Endothelial cell of umbilical vein (primary cell): ENCODE measurements around the gene ARRDC1. TPM values are rescaled to one million over a fixed set of nuclear protein-coding genes. Genes with fewer than 3 reads are reported as not detected.

ENCODE experiments used
- BruUV-seq: library from RNA; stranded (reverse); fragments of 400-500 nt; replicated peaks from 2 replicates; lab custom pipeline; 2021; lab: Mats Ljungman, UMichigan
- CTCF ChIA-PET: fragments of 300-600, 350-600 bp; sonication (Branson Sonifier 250); formaldehyde crosslinking; loops from one replicate; lab custom pipeline; 2021; ENCODE audit warnings: antibody characterized with exemption, inconsistent platforms; lab: Charles Lee
- POLR2A ChIA-PET: fragments of 300-600, 350-600 bp; sonication (Branson Sonifier 250); formaldehyde crosslinking; loops from one replicate; lab custom pipeline; 2021; ENCODE audit warnings: antibody characterized with exemption, inconsistent platforms; lab: Charles Lee
- DNase-seq: peaks from one replicate; pipeline ENCODE4 v3.0.0-alpha.2; 2011; ENCODE audit warnings: low read depth, low spot score
- FAIRE-seq: peaks from 2 replicates; lab custom pipeline; 2011; peaks lifted over from hg19 to GRCh38; lab: Jason Lieb, UNC
- H2AFZ ChIP-seq: 2 replicates; pipeline ENCODE4 v1.6.0; 2012; ENCODE audit warnings: low read depth, low read length, control low read depth, inconsistent platforms
- H3K27ac ChIP-seq: 2 replicates; pipeline ENCODE4 v1.5.1; 2011; ENCODE audit warnings: low read depth, mild to moderate bottlenecking, control low read depth, low read length, moderate library complexity; ENCODE audit not compliant: insufficient read depth
- H3K27me3 ChIP-seq, 2 experiments: 2 replicates each; pipeline versions ENCODE4 v1.6.0 to v1.6.1; 2011; ENCODE audit warnings: low read length in 2 of 2, mixed read lengths in 1 of 2; ENCODE audit not compliant: control insufficient read depth in 2 of 2, insufficient read depth in 2 of 2
- H3K36me3 ChIP-seq, 2 experiments: 2 replicates in 1 of 2; 3 replicates in 1 of 2; pipeline ENCODE4 v1.5.1; 2011; ENCODE audit warnings: low read length in 2 of 2, mild to moderate bottlenecking in 1 of 2, moderate library complexity in 1 of 2; ENCODE audit not compliant: control insufficient read depth in 2 of 2, insufficient read depth in 2 of 2; ENCODE audit errors: extremely low read depth in 1 of 2
- H3K4me1 ChIP-seq: 3 replicates; pipeline ENCODE4 v1.5.1; 2011; ENCODE audit warnings: mild to moderate bottlenecking, low read length; ENCODE audit not compliant: control insufficient read depth, insufficient read depth; ENCODE audit errors: extremely low read depth
- H3K4me2 ChIP-seq: 2 replicates; pipeline ENCODE4 v1.6.1; 2011; ENCODE audit warnings: low read length, control low read depth, mixed read lengths; ENCODE audit not compliant: insufficient read depth
- H3K4me3 ChIP-seq, 3 experiments: fragments of 200-600 bp in 1 of 3; sonication (generic), shearing (Covaris generic) in 1 of 3; replicated peaks in 1 of 3; 2 replicates each; pipeline ENCODE4 v1.5.1; 2011 to 2016; ENCODE audit warnings: control low read depth in 3 of 3, low read length in 3 of 3, mild to moderate bottlenecking in 2 of 3, inconsistent platforms in 1 of 3, low read depth in 1 of 3, moderate library complexity in 1 of 3; ENCODE audit not compliant: insufficient read depth in 1 of 3
- H3K79me2 ChIP-seq: 2 replicates; pipeline ENCODE4 v1.6.0; 2012; ENCODE audit warnings: low read length, inconsistent platforms; ENCODE audit not compliant: control insufficient read depth, insufficient read depth
- H3K9ac ChIP-seq: replicated peaks from 2 replicates; pipeline ENCODE3; 2011; ENCODE audit warnings: low read length, control low read depth; ENCODE audit not compliant: insufficient read depth; ENCODE audit errors: extremely low read depth
- H3K9me1 ChIP-seq: replicated peaks from 3 replicates; pipeline ENCODE4 v1.6.0; 2011; ENCODE audit warnings: mild to moderate bottlenecking, low read length; ENCODE audit not compliant: control insufficient read depth, insufficient read depth; ENCODE audit errors: extremely low read depth
- H3K9me3 ChIP-seq: replicated peaks from 2 replicates; pipeline ENCODE4 v1.5.1; 2012; ENCODE audit warnings: low read length, inconsistent platforms; ENCODE audit not compliant: control insufficient read depth, insufficient read depth
- H4K20me1 ChIP-seq: replicated peaks from 2 replicates; pipeline ENCODE3; 2011; ENCODE audit warnings: mild to moderate bottlenecking, low read length; ENCODE audit not compliant: control insufficient read depth, insufficient read depth; ENCODE audit errors: extremely low read depth
- EZH2 ChIP-seq: IDR thresholded peaks from 2 replicates; pipeline ENCODE4 v1.6.1; 2012; ENCODE audit warnings: borderline replicate concordance, low read depth, mild to moderate bottlenecking, moderate library complexity, low read length, inconsistent platforms; ENCODE audit not compliant: severe bottlenecking
- FOS ChIP-seq: IDR thresholded peaks from 2 replicates; pipeline ENCODE4 v1.6.1; 2011; ENCODE audit warnings: mild to moderate bottlenecking, low read length, moderate library complexity, borderline replicate concordance; ENCODE audit not compliant: insufficient read depth
- JUN ChIP-seq: IDR thresholded peaks from 2 replicates; pipeline ENCODE4 v1.6.1; 2011; ENCODE audit warnings: borderline replicate concordance, low read depth; ENCODE audit not compliant: insufficient read length, insufficient read depth
- MYC ChIP-seq: IDR thresholded peaks from one replicate; pipeline ENCODE4 v1.6.1; 2011; ENCODE audit warnings: mild to moderate bottlenecking, low read depth, low read length
- POLR2A ChIP-seq: IDR thresholded peaks from 2 replicates; pipeline ENCODE4 v1.6.1; 2012; ENCODE audit warnings: low read depth, mild to moderate bottlenecking, control low read depth, low read length
- POLR2AphosphoS5 ChIP-seq: IDR thresholded peaks from 2 replicates; pipeline ENCODE4 v1.6.1; 2012; ENCODE audit warnings: low read depth, mild to moderate bottlenecking, control low read depth, low read length, moderate library complexity; ENCODE audit not compliant: insufficient read depth
- dilution Hi-C: fragments of 300-500 bp; cut with MboI; formaldehyde crosslinking; loops from one replicate; pipeline ENCODE4 v1.15.0; 2019; ENCODE audit warnings: low sequenced_read_pairs; ENCODE audit not compliant: extremely low pct_ligation_motif_present
- intact Hi-C: fragments of 100-400 bp; cut with micrococcal nuclease; formaldehyde crosslinking; loops from one replicate; pipeline ENCODE4 v1.10.0; 2022
- polyA plus RNA-seq, 4 experiments: library from polyadenylated mRNA; depleted of rRNA in 3 of 4; stranded (reverse) in 3 of 4; unstranded in 1 of 4; fragments of >200 nt; gene quantifications; 2 replicates each; pipeline versions ENCODE4 v1.2.1 to v1.2.3, GENCODE V29; 2011 to 2012; ENCODE audit warnings: missing spikeins in 1 of 4
- total RNA-seq: library from RNA; stranded (reverse); gene quantifications from 2 replicates; pipeline ENCODE4 v1.2.3, GENCODE V29; 2021

ARRDC1 gene
- total and polyA plus RNA-seq, 2 donors (not counting 3 experiments of a cell fraction or from before 2014, with no cell fraction given), result 22.5 to 51.0 TPM

- Histone ChIP-seq H3K4me3 (no peak overlapping the region), H2AFZ (no peak overlapping the region), H4K20me1 (no peaks in the 10 kb centered on the region), H3K79me2 (peaks cover 71% of the 10 kb centered on the region), H3K9me3 (no peaks in the 10 kb centered on the region), H3K9me1 (no peaks in the 10 kb centered on the region), H3K9ac (no peak overlapping the region), H3K27me3 (no peaks in the 10 kb centered on the region), H3K36me3 (peaks cover 0 to 2% of the 10 kb centered on the region in 2 experiments), H3K4me2 (no peak overlapping the region), H3K4me1 (no peaks in the 10 kb centered on the region), H3K27ac (no peak overlapping the region)
- intact Hi-C loops, result no loop called here
- FAIRE-seq (no peak), DNase-seq (no peak)
- ChIA-PET CTCF (no interaction called here), POLR2A (no interaction called here)
- BruUV-seq, result no TSS peak
- no peak for TF ChIP-seq EZH2
- dilution Hi-C loops, result no loop called here
Measured at GRCh38 chr9:137650779-137651178, 45.3 kb downstream of the ARRDC1 start.

- Histone ChIP-seq H3K79me2 (peaks cover 63% of the 10 kb centered on the region), H3K4me3 (no peak overlapping the region), H3K4me2 (no peak overlapping the region), H3K9me1 (no peaks in the 10 kb centered on the region), H3K36me3 (peaks cover 0 to 2% of the 10 kb centered on the region in 2 experiments), H3K9me3 (no peaks in the 10 kb centered on the region), H2AFZ (no peak overlapping the region), H3K4me1 (no peaks in the 10 kb centered on the region), H3K9ac (no peak overlapping the region), H4K20me1 (no peaks in the 10 kb centered on the region), H3K27me3 (no peaks in the 10 kb centered on the region), H3K27ac (no peak overlapping the region)
- DNase-seq (no peak), FAIRE-seq (no peak)
- no TSS peak for BruUV-seq
- POLR2A ChIA-PET, result no interaction called here
- dilution Hi-C loops (no loop called here), intact Hi-C loops (no loop called here)
- TF ChIP-seq POLR2A, result no peak
- no peak for TF ChIP-seq POLR2AphosphoS5
- no peak for TF ChIP-seq MYC
- TF ChIP-seq FOS, result no peak
- TF ChIP-seq JUN, result no peak
- CTCF ChIA-PET, result interaction anchor here (1.1 kb wide), 1 partner anchor 17 kb away, joined by 4 read pairs; no protein-coding TSS in a partner anchor
Measured at GRCh38 chr9:137656416-137656815, 50.9 kb downstream of the ARRDC1 start.
